Panc1 (cell line): Measurements from ENCODE around the gene LRRC8C. TPM values are rescaled to one million over a fixed set of nuclear protein-coding genes. Genes with fewer than 3 reads are reported as not detected.
"Not testable (repeated sequence)": the region's sequence is repeated elsewhere in the genome, so short reads cannot be mapped to it uniquely, and the experiment has no call there.

Experiments used
- ATAC-seq: fragments of 200-7000 bp; cut with Tn5 transposase; 2 replicates; pipeline ENCODE4 v1.9.1; 2020; ENCODE audit warnings: mild to moderate bottlenecking, moderate library complexity
- BruUV-seq: library from RNA; stranded (reverse); fragments of 400-500 nt; replicated peaks from 2 replicates; lab custom pipeline; 2021; lab: Mats Ljungman, UMichigan
- CTCF ChIA-PET: fragments of 300-600 bp; sonication (Branson Sonifier 250); formaldehyde crosslinking; loops from one replicate; lab custom pipeline; 2022; ENCODE audit warnings: antibody characterized with exemption; lab: Charles Lee
- POLR2A ChIA-PET: fragments of 300-600 bp; sonication (Branson Sonifier 250); formaldehyde crosslinking; loops from one replicate; lab custom pipeline; 2022; ENCODE audit warnings: antibody characterized with exemption; lab: Charles Lee
- DNase-seq: peaks from one replicate; pipeline ENCODE4 v3.0.0-alpha.2; 2010; ENCODE audit warnings: low read depth, low spot score
- H3K27ac ChIP-seq: 2 replicates; pipeline ENCODE4 v1.5.1; 2011; ENCODE audit warnings: mild to moderate bottlenecking, low read length, inconsistent platforms
- H3K27me3 ChIP-seq: fragments of 200-500 bp; sonication (Bioruptor generic); 2 replicates; pipeline ENCODE4 v1.6.0; 2014; ENCODE audit warnings: low read length, inconsistent platforms; ENCODE audit not compliant: control insufficient read depth, insufficient read depth
- H3K36me3 ChIP-seq: fragments of 200-500 bp; sonication (Bioruptor generic); 2 replicates; pipeline ENCODE4 v1.5.1; 2014; ENCODE audit warnings: inconsistent platforms, mild to moderate bottlenecking, low read length, moderate library complexity; ENCODE audit not compliant: control insufficient read depth, insufficient read depth
- H3K4me1 ChIP-seq: 2 replicates; pipeline ENCODE4 v1.5.1; 2011; ENCODE audit warnings: inconsistent platforms, mild to moderate bottlenecking, low read length, moderate library complexity; ENCODE audit not compliant: control insufficient read depth, insufficient read depth
- H3K4me3 ChIP-seq, 2 experiments: 2 replicates each; pipeline ENCODE4 v1.5.1; 2011 to 2012; ENCODE audit warnings: low read depth in 2 of 2, low read length in 2 of 2, mild to moderate bottlenecking in 2 of 2, inconsistent platforms in 1 of 2, moderate library complexity in 1 of 2
- H3K9me3 ChIP-seq: fragments of 200-500 bp; sonication (Bioruptor generic); 2 replicates; pipeline ENCODE4 v1.5.1; 2014; ENCODE audit warnings: low read depth, mild to moderate bottlenecking, inconsistent platforms, low read length, moderate library complexity; ENCODE audit not compliant: control insufficient read depth, insufficient read depth
- POLR2AphosphoS5 ChIP-seq: IDR thresholded peaks from 2 replicates; pipeline ENCODE4 v1.6.1; 2012; ENCODE audit warnings: mild to moderate bottlenecking, low read depth, low read length, moderate library complexity
- SIN3A ChIP-seq: IDR thresholded peaks from 2 replicates; pipeline ENCODE4 v1.6.1; 2012; ENCODE audit warnings: low read depth, mild to moderate bottlenecking, low read length, moderate library complexity, borderline replicate concordance; ENCODE audit not compliant: insufficient read depth
- TCF7L2 ChIP-seq: IDR thresholded peaks from 2 replicates; pipeline ENCODE4 v1.6.1; 2011; ENCODE audit warnings: mild to moderate bottlenecking, low read depth, low read length, inconsistent platforms
- in situ Hi-C: cut with HindIII; loops from 2 replicates; pipeline ENCODE4 v1.10.0; 2016; ENCODE audit warnings: low sequenced_read_pairs, low pct_unique_long_range_greater_than_20kb
- intact Hi-C: fragments of 100-400 bp; cut with micrococcal nuclease; formaldehyde crosslinking; loops from one replicate; pipeline ENCODE4 v1.10.0; 2022; ENCODE audit not compliant: unreplicated experiment
- total RNA-seq: library from RNA; stranded (reverse); gene quantifications from one replicate; pipeline ENCODE4 v1.2.1, GENCODE V29; 2021; ENCODE audit not compliant: unreplicated experiment
- TF ChIP-seq, protein P1 (sequence below): fragments of 450-650 bp; IDR thresholded peaks from 2 replicates; pipeline ENCODE4 v1.5.1; 2017; ENCODE audit warnings: mild to moderate bottlenecking
- TF ChIP-seq, protein P2 (sequence below), 2 experiments: IDR thresholded peaks; 2 replicates each; pipeline ENCODE4 v1.6.1; 2011 to 2012; ENCODE audit warnings: low read depth in 2 of 2, control low read depth in 1 of 2, low read length in 1 of 2, mild to moderate bottlenecking in 1 of 2, moderate library complexity in 1 of 2; ENCODE audit not compliant: insufficient read depth in 1 of 2

The LRRC8C gene
- total RNA-seq, 1 experiment from 2014 or later = 17.1 TPM

DNA sequence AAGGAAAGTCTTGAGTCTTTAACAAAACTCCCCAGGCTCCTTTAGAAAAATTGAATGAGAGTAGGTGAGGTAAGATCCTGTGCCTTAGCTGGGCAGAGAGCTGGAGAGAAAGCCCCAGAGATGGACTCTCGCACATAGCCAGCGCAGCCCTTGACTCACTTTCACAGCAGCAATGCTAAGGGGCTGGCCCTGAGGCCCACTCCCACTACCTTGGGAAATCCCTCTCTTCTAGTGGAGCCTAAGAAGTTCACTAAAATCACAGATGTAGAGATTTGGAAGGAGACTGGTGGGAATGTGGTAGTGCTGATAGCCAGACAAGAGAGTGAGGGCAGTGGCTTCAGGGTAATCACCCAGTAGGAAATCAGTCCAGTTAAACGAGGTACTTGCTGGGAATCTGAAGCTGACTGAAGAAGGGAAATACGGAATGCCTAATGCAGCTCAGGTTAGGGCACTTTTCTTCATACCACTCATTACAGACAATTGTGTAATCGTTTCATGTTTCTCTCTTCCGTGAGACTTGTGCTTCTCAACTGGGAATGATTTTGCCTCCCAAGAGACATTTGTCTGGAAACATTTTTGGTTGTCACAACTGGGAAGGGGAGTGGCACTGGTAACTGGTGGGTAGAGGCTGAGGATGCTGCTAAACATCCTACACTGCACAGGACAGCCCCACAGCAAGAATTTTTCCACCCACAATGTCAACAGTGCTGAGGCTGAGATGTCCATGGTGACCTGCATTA lies 42.4 kb upstream of the LRRC8C start:
- TF ChIP-seq TCF7L2 (no peak), SIN3A (no peak), POLR2AphosphoS5 (no peak)
- TF ChIP-seq, protein P1, sequence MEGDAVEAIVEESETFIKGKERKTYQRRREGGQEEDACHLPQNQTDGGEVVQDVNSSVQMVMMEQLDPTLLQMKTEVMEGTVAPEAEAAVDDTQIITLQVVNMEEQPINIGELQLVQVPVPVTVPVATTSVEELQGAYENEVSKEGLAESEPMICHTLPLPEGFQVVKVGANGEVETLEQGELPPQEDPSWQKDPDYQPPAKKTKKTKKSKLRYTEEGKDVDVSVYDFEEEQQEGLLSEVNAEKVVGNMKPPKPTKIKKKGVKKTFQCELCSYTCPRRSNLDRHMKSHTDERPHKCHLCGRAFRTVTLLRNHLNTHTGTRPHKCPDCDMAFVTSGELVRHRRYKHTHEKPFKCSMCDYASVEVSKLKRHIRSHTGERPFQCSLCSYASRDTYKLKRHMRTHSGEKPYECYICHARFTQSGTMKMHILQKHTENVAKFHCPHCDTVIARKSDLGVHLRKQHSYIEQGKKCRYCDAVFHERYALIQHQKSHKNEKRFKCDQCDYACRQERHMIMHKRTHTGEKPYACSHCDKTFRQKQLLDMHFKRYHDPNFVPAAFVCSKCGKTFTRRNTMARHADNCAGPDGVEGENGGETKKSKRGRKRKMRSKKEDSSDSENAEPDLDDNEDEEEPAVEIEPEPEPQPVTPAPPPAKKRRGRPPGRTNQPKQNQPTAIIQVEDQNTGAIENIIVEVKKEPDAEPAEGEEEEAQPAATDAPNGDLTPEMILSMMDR = no peak
- TF ChIP-seq, protein P2, sequence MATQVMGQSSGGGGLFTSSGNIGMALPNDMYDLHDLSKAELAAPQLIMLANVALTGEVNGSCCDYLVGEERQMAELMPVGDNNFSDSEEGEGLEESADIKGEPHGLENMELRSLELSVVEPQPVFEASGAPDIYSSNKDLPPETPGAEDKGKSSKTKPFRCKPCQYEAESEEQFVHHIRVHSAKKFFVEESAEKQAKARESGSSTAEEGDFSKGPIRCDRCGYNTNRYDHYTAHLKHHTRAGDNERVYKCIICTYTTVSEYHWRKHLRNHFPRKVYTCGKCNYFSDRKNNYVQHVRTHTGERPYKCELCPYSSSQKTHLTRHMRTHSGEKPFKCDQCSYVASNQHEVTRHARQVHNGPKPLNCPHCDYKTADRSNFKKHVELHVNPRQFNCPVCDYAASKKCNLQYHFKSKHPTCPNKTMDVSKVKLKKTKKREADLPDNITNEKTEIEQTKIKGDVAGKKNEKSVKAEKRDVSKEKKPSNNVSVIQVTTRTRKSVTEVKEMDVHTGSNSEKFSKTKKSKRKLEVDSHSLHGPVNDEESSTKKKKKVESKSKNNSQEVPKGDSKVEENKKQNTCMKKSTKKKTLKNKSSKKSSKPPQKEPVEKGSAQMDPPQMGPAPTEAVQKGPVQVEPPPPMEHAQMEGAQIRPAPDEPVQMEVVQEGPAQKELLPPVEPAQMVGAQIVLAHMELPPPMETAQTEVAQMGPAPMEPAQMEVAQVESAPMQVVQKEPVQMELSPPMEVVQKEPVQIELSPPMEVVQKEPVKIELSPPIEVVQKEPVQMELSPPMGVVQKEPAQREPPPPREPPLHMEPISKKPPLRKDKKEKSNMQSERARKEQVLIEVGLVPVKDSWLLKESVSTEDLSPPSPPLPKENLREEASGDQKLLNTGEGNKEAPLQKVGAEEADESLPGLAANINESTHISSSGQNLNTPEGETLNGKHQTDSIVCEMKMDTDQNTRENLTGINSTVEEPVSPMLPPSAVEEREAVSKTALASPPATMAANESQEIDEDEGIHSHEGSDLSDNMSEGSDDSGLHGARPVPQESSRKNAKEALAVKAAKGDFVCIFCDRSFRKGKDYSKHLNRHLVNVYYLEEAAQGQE (IDR thresholded peaks at IDR 0.05; ENCODE audit: insufficient read depth in 1 of 2, low read depth in 2 of 2, low read length in 1 of 2) = no peak
- peaks cover 3% of the 10 kb centered on the region; the same call in 1 of the 2 replicates for H3K4me1 ChIP-seq
- DNase-seq = no peak
- no peak overlapping the region for H3K4me3 ChIP-seq
- ChIA-PET POLR2A (no interaction called here), CTCF (interaction anchor here (0.6 kb wide), 1 partner anchor 526 kb away, joined by 8 read pairs; no protein-coding TSS in a partner anchor)
- no peaks in the 10 kb centered on the region for H3K9me3 ChIP-seq
- in situ Hi-C loops = no loop called here
- intact Hi-C loops = no loop called here
- H3K27ac ChIP-seq = no peak overlapping the region
- no peaks in the 10 kb centered on the region for H3K27me3 ChIP-seq
- ATAC-seq = no peak; the same call in 1 of the 2 replicates
- no peaks in the 10 kb centered on the region for H3K36me3 ChIP-seq
- no TSS peak for BruUV-seq

DNA sequence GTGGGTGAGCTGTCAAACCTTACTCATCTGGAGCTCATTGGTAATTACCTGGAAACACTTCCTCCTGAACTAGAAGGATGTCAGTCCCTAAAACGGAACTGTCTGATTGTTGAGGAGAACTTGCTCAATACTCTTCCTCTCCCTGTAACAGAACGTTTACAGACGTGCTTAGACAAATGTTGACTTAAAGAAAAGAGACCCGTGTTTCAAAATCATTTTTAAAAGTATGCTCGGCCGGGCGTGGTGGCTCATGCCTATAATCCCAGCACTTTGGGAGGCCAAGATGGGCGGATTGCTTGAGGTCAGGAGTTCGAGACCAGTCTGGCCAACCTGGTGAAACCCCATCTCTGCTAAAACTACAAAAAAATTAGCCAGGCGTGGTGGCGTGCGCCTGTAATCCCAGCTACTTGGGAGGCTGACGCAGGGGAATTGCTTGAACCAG lies 40.0 kb upstream of the LRRC8C start:
- H3K4me3 ChIP-seq, H3K27ac ChIP-seq, H3K4me1 ChIP-seq, intact Hi-C loops, in situ Hi-C loops, H3K9me3 ChIP-seq, POLR2A ChIA-PET, H3K27me3 ChIP-seq, H3K36me3 ChIP-seq, ATAC-seq, DNase-seq, BruUV-seq, CTCF ChIA-PET: not testable (repeated sequence)
